ENCODE measurements around the gene CABLES1. TPM values are rescaled to one million over a fixed set of nuclear protein-coding genes. Genes with fewer than 3 reads are reported as not detected.

Gene CABLES1
- total and polyA plus RNA-seq, 2 of the 8 experiments (the other 6 are each of a cell fraction or from before 2014, with no cell fraction given) = 9.2 to 26.4 TPM

- Histone ChIP-seq H3K9me3 (ENCODE audit: insufficient read depth in 2 of 2, low read depth in 1 of 2, low read length in 1 of 2) (no peaks in the 10 kb centered on the region), H3K4me2 (ENCODE audit: insufficient read depth in 1 of 2, low read depth in 2 of 2, low read length in 2 of 2) (no peak overlapping the region), H2AK5ac (ENCODE audit: low read depth, low read length) (no peak overlapping the region), H2BK120ac (replicated peaks; ENCODE audit: low read depth, low read length) (no peak overlapping the region), H4K20me1 (replicated peaks in 1 of 2; ENCODE audit: control insufficient read depth in 1 of 2, insufficient read depth in 2 of 2, low read length in 2 of 2) (no peaks in the 10 kb centered on the region), H2BK20ac (ENCODE audit: low read length) (no peak overlapping the region), H3K56ac (replicated peaks; ENCODE audit: insufficient read length, low read depth, low read length) (no peak overlapping the region), H3K4me3 (ENCODE audit: extremely low read depth in 1 of 4, insufficient read depth in 2 of 4, low read depth in 3 of 4, low read length in 4 of 4) (no peak overlapping the region), H3K4me1 (replicated peaks in 1 of 4; ENCODE audit: control insufficient read depth in 3 of 4, insufficient read depth in 4 of 4, low read length in 3 of 4) (peaks cover 4 to 15% (median 7%) of the 10 kb centered on the region in 4 experiments), H3K79me1 (ENCODE audit: low read depth, low read length) (no peaks in the 10 kb centered on the region; the same call in 1 of the 2 replicates), H3K9ac (replicated peaks in 1 of 4; ENCODE audit: extremely low read depth in 1 of 4, low read depth in 3 of 4, low read length in 3 of 4) (no peak overlapping the region), H2BK12ac (ENCODE audit: low read depth, low read length) (no peak overlapping the region), H3K27ac (ENCODE audit: low read depth, low read length) (no peak overlapping the region), H3K18ac (ENCODE audit: extremely low read depth, low read length) (no peak overlapping the region), H2BK5ac (ENCODE audit: low read depth, low read length) (no peak overlapping the region), H3K14ac (ENCODE audit: insufficient read length) (no peak overlapping the region), H3K23me2 (ENCODE audit: low read depth, low read length) (no peaks in the 10 kb centered on the region), H3K27me3 (replicated peaks in 1 of 4; ENCODE audit: control insufficient read depth in 3 of 4, extremely low read depth in 1 of 4, insufficient read depth in 3 of 4, low read length in 3 of 4) (no peaks in the 10 kb centered on the region), H4K8ac (ENCODE audit: extremely low read depth, insufficient read depth, low read length) (no peak overlapping the region), H4K5ac (ENCODE audit: insufficient read length, low read depth, low read length) (no peak overlapping the region), H3K36me3 (ENCODE audit: control insufficient read depth in 2 of 4, insufficient read depth in 4 of 4, low read length in 3 of 4) (peaks cover 0 to 18% (median 10%) of the 10 kb centered on the region in 4 experiments; a peak in 6 of 8 replicates), H3K4ac (replicated peaks; ENCODE audit: insufficient read length, low read depth, low read length) (no peak overlapping the region), H2AFZ (ENCODE audit: low read length) (no peak overlapping the region), H3K23ac (ENCODE audit: insufficient read length) (no peak overlapping the region), H3K79me2 (ENCODE audit: control insufficient read depth in 1 of 2, insufficient read depth in 2 of 2, low read length in 2 of 2) (no peaks in the 10 kb centered on the region), H4K91ac (replicated peaks; ENCODE audit: insufficient read length, low read length) (no peak overlapping the region), H2BK15ac (ENCODE audit: low read length) (no peak overlapping the region)
- ChIA-PET POLR2A (ENCODE audit: partially characterized antibody) (interaction anchor here (1.0 to 2.9 kb wide), 3 partner anchors 10 to 107 kb away, joined by 3 to 7 read pairs (median 5); no protein-coding TSS in a partner anchor), CTCF (ENCODE audit: partially characterized antibody) (interaction anchor here (0.8 to 2.9 kb wide), 3 partner anchors 11 to 28 kb away, joined by 3 to 15 read pairs (median 4); no protein-coding TSS in a partner anchor)
- 82% methylated on average over 7 of the region's 7 CpGs; no CpG with 5 or more reads in 1 of the 2 experiments for WGBS, 2 experiments (ENCODE audit: extremely low coverage in 1 of 2, insufficient coverage in 1 of 2, insufficient read length in 1 of 2, insufficient replicate concordance in 2 of 2, low coverage in 1 of 2, low lambda C conversion rate in 2 of 2, missing lambda C conversion rate in 1 of 2)
- FAIRE-seq = no peak
- DNase-seq (ENCODE audit: low read depth in 1 of 2, low spot score in 2 of 2) = no peak
- no peak for TF ChIP-seq ATF3 (IDR thresholded peaks at IDR 0.05; ENCODE audit: insufficient read depth, low read depth, low read length)
- TF ChIP-seq BRCA1 (IDR thresholded peaks at IDR 0.05; ENCODE audit: low read depth, low read length) = no peak
- no peak for TF ChIP-seq E2F6 (IDR thresholded peaks at IDR 0.05)
- TF ChIP-seq HDAC2 (IDR thresholded peaks at IDR 0.05; ENCODE audit: borderline replicate concordance in 1 of 2, low read depth in 2 of 2, low read length in 2 of 2) = no peak
- TF ChIP-seq, protein P1, sequence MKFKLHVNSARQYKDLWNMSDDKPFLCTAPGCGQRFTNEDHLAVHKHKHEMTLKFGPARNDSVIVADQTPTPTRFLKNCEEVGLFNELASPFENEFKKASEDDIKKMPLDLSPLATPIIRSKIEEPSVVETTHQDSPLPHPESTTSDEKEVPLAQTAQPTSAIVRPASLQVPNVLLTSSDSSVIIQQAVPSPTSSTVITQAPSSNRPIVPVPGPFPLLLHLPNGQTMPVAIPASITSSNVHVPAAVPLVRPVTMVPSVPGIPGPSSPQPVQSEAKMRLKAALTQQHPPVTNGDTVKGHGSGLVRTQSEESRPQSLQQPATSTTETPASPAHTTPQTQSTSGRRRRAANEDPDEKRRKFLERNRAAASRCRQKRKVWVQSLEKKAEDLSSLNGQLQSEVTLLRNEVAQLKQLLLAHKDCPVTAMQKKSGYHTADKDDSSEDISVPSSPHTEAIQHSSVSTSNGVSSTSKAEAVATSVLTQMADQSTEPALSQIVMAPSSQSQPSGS (IDR thresholded peaks at IDR 0.05; ENCODE audit: low read length) = no peak
Measured at GRCh38 chr18:23239350-23239692, 104.0 kb downstream of the CABLES1 start.
